ENCODE results near the gene TMPRSS9.

DNA sequence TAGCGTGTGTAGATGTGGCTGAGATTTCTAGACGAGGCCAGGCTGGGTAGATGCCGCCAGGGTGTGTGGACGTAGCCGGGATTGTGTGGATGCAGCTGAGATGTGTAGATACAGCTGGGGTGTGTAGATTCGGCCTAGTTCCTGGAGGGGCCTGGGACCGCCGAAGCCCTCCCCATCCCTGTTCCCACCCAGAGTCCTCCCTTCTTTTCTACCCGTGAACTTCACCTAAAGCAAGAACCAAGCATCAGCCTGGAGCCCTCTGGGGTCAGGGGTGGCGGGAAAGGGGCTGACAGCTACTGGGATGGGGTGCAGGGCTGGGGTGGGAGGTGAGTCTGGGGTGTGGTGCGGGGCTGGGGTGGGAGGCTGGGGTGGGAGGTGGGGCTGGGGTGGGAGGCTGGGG, 768 bp downstream of the TMPRSS9 start:
- TF ChIP-seq, protein P1, sequence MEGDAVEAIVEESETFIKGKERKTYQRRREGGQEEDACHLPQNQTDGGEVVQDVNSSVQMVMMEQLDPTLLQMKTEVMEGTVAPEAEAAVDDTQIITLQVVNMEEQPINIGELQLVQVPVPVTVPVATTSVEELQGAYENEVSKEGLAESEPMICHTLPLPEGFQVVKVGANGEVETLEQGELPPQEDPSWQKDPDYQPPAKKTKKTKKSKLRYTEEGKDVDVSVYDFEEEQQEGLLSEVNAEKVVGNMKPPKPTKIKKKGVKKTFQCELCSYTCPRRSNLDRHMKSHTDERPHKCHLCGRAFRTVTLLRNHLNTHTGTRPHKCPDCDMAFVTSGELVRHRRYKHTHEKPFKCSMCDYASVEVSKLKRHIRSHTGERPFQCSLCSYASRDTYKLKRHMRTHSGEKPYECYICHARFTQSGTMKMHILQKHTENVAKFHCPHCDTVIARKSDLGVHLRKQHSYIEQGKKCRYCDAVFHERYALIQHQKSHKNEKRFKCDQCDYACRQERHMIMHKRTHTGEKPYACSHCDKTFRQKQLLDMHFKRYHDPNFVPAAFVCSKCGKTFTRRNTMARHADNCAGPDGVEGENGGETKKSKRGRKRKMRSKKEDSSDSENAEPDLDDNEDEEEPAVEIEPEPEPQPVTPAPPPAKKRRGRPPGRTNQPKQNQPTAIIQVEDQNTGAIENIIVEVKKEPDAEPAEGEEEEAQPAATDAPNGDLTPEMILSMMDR (IDR thresholded peaks at IDR 0.05): no peak
- TF ChIP-seq POLR2A (IDR thresholded peaks at IDR 0.05): no peak

Data from adrenal gland (tissue), 5 donors.